Stimulated activated CD4-positive, alpha-beta T cell treated with anti-CD3 and anti-CD28 coated beads, Interleukin-12 subunit alpha, Interleukin-12 subunit beta, amount 100 ng/mL, for 48 hours (primary cell): ENCODE results near the gene LTBP2.

ENCODE experiments used
- DNase-seq, 3 donors: peaks; one replicate each; pipeline ENCODE4 v3.0.0-alpha.2; 2020; ENCODE audit warnings: low read depth in 2 of 3, low spot score in 1 of 3

The LTBP2 gene

GRCh38 chr14:74574706-74575105 is 37.3 kb downstream of the LTBP2 start:
- DNase-seq, result no peak

- no peak for DNase-seq
These were observed 38.0 kb downstream of the LTBP2 start for GRCh38 chr14:74574090-74574433.

DNA sequence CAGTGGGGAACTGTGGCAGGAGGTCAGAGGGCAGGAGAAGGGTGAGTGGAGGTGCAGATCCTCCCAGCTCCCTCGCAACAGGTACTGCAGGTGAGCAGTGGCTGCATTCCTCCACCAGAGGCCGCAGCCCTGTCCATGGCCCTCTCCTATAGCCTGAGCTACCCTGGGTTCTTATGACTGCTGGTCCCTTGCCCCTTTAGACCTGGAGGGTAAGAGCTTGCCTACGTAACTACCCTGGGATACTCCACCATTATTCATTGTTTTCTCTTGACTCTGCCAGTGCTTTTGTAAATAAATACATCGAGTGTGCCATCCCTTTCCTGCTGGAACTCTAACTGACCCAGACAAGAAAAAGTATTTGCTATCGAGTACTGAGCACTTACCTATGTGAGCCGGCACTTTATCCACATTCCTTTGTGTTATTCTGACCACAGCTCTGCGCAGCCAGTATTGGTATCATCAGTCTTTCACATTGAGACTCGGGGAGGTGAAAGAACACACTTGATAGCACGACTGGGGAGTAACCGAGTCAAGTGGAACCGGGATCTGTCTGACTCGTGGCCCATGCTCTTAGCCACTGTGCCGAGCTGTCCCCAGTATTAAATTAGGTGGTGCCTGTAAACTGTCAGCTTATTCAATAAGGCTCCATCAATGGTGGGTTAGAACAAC is 38.5 kb downstream of the LTBP2 start:
- DNase-seq, result no peak

GRCh38 chr14:74572726-74573301 is 39.2 kb downstream of the LTBP2 start:
- no peak for DNase-seq

DNA sequence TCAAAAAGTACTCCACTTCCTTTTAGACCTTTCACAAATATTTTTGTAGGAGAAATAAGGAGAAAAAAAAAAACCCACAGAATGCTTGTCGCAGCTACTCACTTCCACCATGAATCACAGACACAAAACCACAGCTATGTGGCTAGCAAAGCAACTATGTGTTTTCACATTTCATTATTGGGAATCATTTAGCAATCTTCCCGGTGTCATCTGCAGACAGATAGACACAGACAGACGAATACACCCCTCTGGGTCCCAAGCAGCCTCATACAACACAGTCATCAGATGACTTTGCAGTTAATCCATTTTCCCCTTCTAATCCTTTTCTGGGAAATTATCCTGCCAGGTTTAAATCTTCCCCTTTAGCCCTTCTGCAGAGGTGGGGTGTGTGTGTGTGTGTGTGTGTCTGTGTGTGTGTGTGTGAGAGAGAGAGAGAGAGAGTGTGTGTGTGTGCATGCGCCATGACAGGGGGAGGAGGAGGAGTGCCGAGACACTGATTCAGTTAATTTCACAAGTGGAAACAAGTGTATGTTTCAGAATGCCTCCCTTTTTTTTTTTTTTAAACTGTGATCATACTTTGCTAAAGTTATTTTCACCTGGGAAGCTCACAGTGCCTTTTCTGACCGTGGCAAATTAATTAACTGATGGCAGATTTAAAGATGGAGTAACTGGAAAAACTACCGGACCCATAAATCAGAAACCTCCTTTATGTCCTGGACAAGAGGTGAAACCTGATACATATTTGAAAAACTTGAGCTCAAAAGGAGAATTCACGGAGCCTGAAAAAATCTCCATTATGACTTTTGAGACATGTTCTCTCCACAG is 39.9 kb downstream of the LTBP2 start:
- peak in 1 of 3 donors; percentile 15 for DNase-seq

DNA sequence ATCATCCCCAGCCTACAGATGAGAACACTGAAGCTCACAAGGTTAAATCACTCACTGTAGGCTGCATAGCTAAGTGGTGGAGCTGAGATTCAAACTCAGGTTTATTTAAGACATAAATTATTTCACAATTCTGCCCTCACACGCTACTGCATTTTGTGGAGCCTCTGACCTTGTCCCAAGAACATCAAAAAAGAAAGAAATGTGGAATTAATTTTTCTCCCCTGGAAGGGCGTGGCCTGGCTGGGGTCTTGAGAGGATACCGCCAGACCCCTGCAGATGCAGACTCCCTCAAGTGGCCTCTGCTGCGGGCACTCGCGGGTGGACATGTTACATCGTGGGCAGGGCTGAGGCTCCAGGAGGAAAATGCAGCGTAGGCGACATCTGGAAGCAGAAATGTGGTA is 40.6 kb downstream of the LTBP2 start:
- no peak for DNase-seq

DNA sequence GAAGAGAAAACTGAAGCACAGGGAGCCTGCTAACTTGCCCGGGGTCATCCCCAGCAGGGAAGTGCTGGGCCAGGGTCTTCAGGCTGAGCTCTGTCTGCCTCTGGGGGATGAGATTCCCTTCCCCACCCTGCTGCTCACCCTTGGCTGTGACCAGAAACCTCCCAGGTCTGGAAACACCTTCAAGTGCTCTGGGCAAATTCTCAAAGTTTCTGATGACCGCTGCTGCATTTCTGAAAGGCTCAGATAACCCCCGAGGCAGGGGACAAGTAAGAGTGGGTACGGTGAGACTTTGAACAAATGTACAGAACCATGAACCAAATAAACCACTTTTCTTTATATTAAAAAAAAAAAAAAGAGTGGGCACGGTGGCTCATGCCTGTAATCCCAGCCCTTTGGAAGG is 41.3 kb downstream of the LTBP2 start:
- DNase-seq, result no peak

DNA sequence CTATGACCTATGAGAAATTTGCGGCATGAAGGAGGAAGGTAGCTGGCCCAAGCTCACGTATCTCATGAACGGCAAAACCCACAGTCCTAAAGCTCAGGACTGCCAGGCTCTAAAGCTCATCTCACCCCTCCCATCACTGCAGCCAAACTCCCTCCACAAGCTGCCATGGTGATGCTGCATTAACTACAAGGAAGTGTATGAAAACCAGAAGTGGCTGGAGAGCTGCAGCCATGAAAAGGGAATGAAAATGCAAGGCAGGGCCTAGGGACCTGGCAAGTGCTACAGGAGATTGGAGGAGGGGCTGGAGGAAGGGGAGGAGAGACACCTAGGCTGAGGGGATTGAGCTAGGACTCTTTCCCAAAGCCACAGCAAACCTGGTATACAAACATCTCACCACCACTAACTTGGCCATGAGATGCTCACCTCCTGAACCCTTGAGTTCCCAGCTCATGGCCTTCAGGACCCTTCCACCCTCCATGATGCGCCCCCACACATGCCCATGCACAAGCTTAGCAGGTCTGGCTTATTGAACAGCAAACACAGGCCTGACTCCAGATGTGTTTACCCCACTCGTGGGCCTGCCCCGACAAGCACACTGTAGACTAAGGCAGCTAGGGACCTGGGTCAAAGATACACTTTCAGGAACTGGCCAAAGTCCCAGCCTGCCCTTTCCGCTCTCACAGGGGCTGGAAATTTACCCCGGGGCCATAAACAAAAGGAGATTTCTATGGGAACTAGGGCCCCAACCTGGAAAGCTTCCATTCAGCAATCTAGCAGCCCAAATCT is 42.0 kb downstream of the LTBP2 start:
- no peak for DNase-seq

GRCh38 chr14:74569387-74569786 is 42.6 kb downstream of the LTBP2 start:
- no peak for DNase-seq

- no peak for DNase-seq
These were observed 43.1 kb downstream of the LTBP2 start for GRCh38 chr14:74568911-74569310.

GRCh38 chr14:74568380-74568649 is 43.7 kb downstream of the LTBP2 start:
- DNase-seq, result no peak

GRCh38 chr14:74567646-74568379 is 44.2 kb downstream of the LTBP2 start:
- DNase-seq, result no peak

- DNase-seq, result no peak
These were observed 44.8 kb downstream of the LTBP2 start for GRCh38 chr14:74567219-74567618.

DNA sequence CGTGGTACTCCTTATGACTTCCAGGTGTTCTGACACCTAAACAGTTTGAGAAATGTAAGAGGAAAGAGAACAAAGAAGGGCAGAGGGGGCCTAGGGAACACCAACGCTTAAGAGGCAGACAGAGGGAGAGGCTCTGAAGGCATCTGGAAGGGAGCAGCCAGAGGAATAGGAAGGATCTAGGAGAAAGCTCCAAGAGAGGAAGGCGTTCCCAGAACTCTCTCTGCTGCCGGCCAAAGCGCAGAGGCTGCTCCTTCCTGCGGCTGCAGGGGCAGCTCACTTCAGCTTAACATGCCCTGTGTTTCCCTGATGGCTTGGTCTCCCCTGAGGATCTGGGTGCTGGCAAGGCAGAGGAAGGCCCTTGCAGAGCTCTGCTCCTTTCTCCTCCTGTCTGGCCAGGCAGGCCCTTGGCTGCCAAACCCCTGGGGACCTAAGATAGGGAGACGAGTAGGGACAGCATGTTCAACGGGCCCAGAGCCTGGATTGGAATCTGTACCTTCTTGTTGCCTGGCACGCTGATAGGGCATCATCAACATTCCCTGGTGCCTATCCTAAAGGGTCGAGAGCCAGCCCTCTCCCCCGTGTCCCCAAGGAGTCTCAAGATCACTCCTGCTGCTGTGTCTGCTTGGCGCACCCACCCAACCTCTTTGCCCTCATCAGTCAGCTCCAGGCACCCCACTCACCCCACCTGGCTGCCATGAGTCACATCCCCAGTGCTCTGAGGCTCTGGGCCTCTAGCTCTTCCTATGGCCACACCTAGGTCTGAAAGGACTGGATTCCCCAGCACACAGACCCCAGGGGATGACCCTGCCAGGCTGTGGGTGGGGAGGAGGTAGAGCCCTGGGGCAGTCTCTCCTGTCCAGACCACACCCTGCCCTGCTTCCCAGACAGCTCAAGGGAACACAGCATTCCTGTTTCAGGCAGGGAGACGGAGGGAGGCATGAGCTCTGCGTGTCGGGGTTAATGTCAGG is 45.6 kb downstream of the LTBP2 start:
- DNase-seq, result no peak

- DNase-seq, result no peak
These were observed 48.4 kb downstream of the LTBP2 start for GRCh38 chr14:74563586-74564159.

DNA sequence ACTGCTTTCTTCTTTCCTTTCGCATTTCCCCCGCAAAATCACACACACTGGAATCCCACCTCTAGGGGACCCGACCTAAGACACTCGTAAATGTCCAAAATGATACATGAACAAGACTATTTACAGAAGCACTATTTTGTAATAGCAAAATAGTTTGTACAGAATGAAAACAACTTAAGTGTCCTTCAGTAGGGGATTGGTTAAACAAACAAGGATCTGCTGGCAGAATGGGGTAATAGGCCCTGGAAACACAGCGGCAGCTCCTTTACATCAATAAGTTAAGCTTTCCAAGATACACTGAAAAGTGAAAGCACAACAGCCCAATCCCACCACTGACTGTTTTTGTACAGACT is 48.8 kb downstream of the LTBP2 start:
- no peak for DNase-seq

DNA sequence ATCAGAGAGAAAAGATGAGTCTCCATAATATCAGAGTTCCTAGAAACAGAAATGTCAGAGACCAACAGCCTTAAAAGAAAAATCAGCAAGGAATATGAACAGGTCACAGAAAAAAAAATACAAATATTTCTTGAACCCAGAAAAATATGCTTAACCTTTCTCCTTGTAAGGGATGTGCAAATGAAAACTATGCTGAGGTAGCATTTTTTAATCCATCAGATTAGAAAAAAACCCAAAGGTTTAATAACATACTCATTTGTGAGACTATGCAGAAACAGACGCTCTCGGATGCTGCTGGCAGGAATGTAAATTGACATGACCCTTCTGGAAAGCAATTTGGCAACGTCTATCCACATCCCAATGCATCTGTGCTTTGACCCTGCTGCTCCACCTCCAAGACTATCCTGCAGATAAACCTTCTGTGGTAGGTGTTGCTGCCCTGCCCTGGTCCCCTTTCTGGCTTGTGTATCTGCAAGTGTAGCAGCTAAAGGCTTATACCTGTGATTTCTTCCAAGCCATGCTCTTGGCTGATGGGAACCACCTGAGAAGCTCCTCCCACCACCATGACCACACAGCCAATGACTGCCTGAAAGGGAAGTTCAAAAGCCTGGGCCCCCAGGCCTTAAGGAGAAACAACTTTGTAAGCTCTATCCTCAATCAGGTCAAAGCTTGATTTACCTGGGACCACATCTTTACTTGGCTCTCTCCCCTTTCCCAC is 49.4 kb downstream of the LTBP2 start:
- DNase-seq, result no peak

- DNase-seq, result no peak
These were observed 53.4 kb downstream of the LTBP2 start for GRCh38 chr14:74558655-74559054.

DNA sequence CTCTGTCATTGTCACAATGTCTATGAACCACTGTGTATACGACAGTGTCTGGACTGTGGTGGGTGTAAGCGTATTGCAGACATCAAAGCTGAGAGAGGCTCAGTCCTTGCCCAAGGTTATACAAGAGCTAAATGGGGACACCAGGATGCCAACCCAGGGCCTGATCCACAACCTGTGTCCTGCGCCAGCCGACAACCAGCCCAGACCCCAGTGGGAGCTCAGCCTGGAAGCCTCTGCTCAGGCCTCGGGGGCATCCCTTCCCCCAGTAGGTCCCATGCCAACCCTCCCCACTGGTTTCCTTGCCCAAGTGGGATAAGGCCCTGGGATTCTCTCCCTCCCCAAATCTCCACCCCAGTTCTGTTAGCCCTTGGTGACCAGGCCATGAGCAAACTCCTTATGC is 54.3 kb downstream of the LTBP2 start:
- DNase-seq, result no peak
